Heart left ventricle (tissue), 16 donors: Measurements from ENCODE around the gene ALDH4A1. TPM values are rescaled to one million over a fixed set of nuclear protein-coding genes. Genes with fewer than 3 reads are reported as not detected.

Experiments
- ATAC-seq, 4 donors: fragments of 200-7000 bp; cut with Tn5 transposase; one replicate each; pipeline ENCODE4 v1.9.1; 2020 to 2022; ENCODE audit warnings: moderate library complexity in 4 of 4, mild to moderate bottlenecking in 3 of 4, moderate number of reproducible peaks in 1 of 4
- DNase-seq, 5 donors: peaks; one replicate each; pipeline ENCODE4 v3.0.0-alpha.2; 2020
- H3K27ac ChIP-seq, 12 donors: fragments of 200-600 bp; sonication (generic) in 4 of 12; one replicate each; pipeline versions ENCODE4 v1.5.0 to v1.8.0; 2016 to 2022; ENCODE audit warnings: mild to moderate bottlenecking in 2 of 12
- H3K27me3 ChIP-seq, 9 donors: fragments of 200-600 bp; sonication (generic) in 2 of 9; one replicate each; pipeline versions ENCODE4 v1.5.1 to v1.8.0; 2016 to 2022; ENCODE audit warnings: mild to moderate bottlenecking in 3 of 9
- H3K36me3 ChIP-seq, 9 donors: fragments of 200-600 bp; sonication (generic) in 2 of 9; one replicate each; pipeline versions ENCODE4 v1.5.0 to v1.8.0; 2018 to 2022; ENCODE audit warnings: mild to moderate bottlenecking in 2 of 9
- H3K4me1 ChIP-seq, 12 donors: fragments of 200-600 bp; sonication (generic) in 4 of 12; one replicate each; pipeline versions ENCODE4 v1.5.0 to v1.8.0; 2016 to 2022; ENCODE audit warnings: mild to moderate bottlenecking in 3 of 12
- H3K4me3 ChIP-seq, 12 donors: fragments of 200-600 bp; sonication (generic) in 4 of 12; one replicate each; pipeline versions ENCODE4 v1.5.0 to v1.8.0; 2017 to 2022; ENCODE audit warnings: mild to moderate bottlenecking in 9 of 12, moderate library complexity in 4 of 12
- H3K9me3 ChIP-seq, 12 donors: fragments of 200-600 bp; sonication (generic) in 4 of 12; one replicate each; pipeline versions ENCODE4 v1.5.0 to v1.8.0; 2016 to 2022; ENCODE audit warnings: mild to moderate bottlenecking in 1 of 12
- POLR2A ChIP-seq, 2 donors: fragments of 450-650 bp; IDR thresholded peaks; one replicate each; pipeline ENCODE4 v1.6.1; 2017; ENCODE audit warnings: antibody characterized with exemption in 2 of 2, mild to moderate bottlenecking in 2 of 2, moderate library complexity in 2 of 2
- WGBS, 4 donors: extraction: QIAGEN DNeasy Blood & Tissue Kit in 2 of 4; methylation state at CpG; one replicate each; pipeline versions ENCODE4 v1.1.5 to v1.1.7; 2013 to 2018; 5-methylcytosine and 5-hydroxymethylcytosine counted together
- intact Hi-C, 10 donors: fragments of 100-400 bp; cut with DNase I; formaldehyde crosslinking; loops; one replicate each; pipeline versions ENCODE4 v1.11.1 to v1.14.2; 2022
- polyA plus RNA-seq, 2 donors: library from polyadenylated mRNA; stranded (reverse); fragments of 200-250 nt; gene quantifications; one replicate each; pipeline ENCODE4 v1.2.3, GENCODE V29; 2013
- total RNA-seq, 9 donors: library from RNA; depleted of rRNA in 2 of 9; stranded (reverse); fragments of >200 nt in 2 of 9; fragmentation: NEBNext Ultra II Directional in 3 of 9; extraction: Animal tissue kit (Norgen Biotek cat#: 25700) in 3 of 9; gene quantifications; one replicate each; pipeline versions ENCODE4 v1.1.0 to v1.2.4, GENCODE V29; 2016 to 2023
- TF ChIP-seq, protein P1 (sequence below), 12 donors: fragments of 200-600 bp; sonication (generic) in 4 of 12; IDR thresholded peaks; one replicate each; pipeline versions ENCODE4 v1.5.0 to v1.8.0; 2018 to 2022; ENCODE audit warnings: antibody characterized with exemption in 12 of 12, mild to moderate bottlenecking in 5 of 12
- donor health status: ischemic (EF 13 %, LVEDD 7.1; RV severe dilation, severe dysfunction).
- donor health status: healthy with polysubstance abuse.
- donor health status: DM: no; HTN: yes; CAD: no.
- donor health status: DM: no; HTN: no; CAD: no.
- donor health status: ischemic (EF 25% LVEDD 6.9; RV normal size, moderate dysfunction).
- donor health status: ischemic (EF 25% LVEDD 5.7; RV mildly dilated, moderate dysfunction).
- donor health status: healthy.
- donor health status: DM: yes; HTN: yes; CAD: no.
- donor health status: ischemic (EF 35%, LVEDD 5.7; RV mildly dilated, moderate dysfunction).
- donor health status: nonischemic (EF 11% LVEDD 7.7; RV severe dilation, severe dysfunction).
- donor health status: DM: yes; HTN: yes; CAD: no.
- donor health status: PGD.
- donor health status: ischemic (EF 29% LVEDD 5.4; RV normal size, mild dysfunction).
- donor health status: nonischemic (EF 23%, LVEDD 6.1; RV moderate dilation, normal function).

Gene ALDH4A1
- total and polyA plus RNA-seq, 11 donors = 20.8 to 57.6 (median 30.6) TPM

DNA sequence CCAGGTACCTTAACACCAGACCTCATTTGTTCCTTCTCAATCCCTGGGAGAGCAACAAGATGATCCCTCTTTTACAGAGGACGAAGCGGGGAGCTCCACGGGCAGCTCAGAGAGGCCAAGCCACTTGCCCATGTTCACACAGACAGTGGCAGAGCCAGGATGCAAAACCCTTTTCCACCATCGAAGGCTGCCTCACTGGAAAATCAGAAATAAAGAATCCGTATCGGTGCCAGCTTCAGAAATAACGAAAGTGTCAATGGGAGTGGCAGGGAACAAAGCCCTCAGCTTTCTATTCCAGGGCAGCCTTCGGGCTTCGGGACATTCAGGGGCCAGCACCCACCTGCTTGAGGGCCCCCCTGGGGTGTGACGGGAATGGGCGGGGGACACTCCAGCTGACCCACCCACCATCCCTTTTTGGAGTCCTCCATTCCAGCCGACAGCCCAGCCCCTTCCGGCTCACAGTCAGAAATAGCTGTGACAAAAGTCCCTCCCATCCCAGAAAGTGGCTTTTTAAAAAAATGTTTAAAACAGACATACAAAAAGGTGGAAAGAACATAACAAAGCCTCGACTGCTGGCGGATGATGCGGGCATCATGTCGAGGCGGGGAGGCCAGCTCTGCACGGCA lies 48.2 kb upstream of the ALDH4A1 start:
- TF ChIP-seq, protein P1, sequence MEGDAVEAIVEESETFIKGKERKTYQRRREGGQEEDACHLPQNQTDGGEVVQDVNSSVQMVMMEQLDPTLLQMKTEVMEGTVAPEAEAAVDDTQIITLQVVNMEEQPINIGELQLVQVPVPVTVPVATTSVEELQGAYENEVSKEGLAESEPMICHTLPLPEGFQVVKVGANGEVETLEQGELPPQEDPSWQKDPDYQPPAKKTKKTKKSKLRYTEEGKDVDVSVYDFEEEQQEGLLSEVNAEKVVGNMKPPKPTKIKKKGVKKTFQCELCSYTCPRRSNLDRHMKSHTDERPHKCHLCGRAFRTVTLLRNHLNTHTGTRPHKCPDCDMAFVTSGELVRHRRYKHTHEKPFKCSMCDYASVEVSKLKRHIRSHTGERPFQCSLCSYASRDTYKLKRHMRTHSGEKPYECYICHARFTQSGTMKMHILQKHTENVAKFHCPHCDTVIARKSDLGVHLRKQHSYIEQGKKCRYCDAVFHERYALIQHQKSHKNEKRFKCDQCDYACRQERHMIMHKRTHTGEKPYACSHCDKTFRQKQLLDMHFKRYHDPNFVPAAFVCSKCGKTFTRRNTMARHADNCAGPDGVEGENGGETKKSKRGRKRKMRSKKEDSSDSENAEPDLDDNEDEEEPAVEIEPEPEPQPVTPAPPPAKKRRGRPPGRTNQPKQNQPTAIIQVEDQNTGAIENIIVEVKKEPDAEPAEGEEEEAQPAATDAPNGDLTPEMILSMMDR (IDR thresholded peaks at IDR 0.05) = peak in 1 of 12 donors; percentile 3
- peak in 1 of 2 donors; percentile 38 for TF ChIP-seq POLR2A (IDR thresholded peaks at IDR 0.05)
- ATAC-seq (peak; percentile 66 to 85 (median 67)), DNase-seq (peak; percentile 72 to 80 (median 80))
- H3K4me1 ChIP-seq = peaks cover under 1 to 89% (median 69%) of the 10 kb centered on the region in 12 donors
- intact Hi-C loops = loop anchor here in 6 of 10 donors (2.0 to 10.0 kb wide), 6 partner anchors 28 to 104 kb away; partner anchors contain the start of gene ALDH4A1 (in 1 of the 6)
- no peaks in the 10 kb centered on the region for H3K9me3 ChIP-seq
- H3K4me3 ChIP-seq = peak overlapping the region in 11 of 12 donors; percentile 7 to 61 (median 48)
- peak overlapping the region; percentile 69 to 96 (median 88) for H3K27ac ChIP-seq
- WGBS, 4 donors = 33 to 50% (median 39%) methylated on average over 19 of the region's 19 CpGs
- no peaks in the 10 kb centered on the region for H3K36me3 ChIP-seq
- H3K27me3 ChIP-seq = no peaks in the 10 kb centered on the region

- 24 to 42% (median 33%) methylated on average over 21 to 22 of the region's 22 CpGs for WGBS, 4 donors
- H3K27me3 ChIP-seq = no peaks in the 10 kb centered on the region
- peak overlapping the region; percentile 69 to 96 (median 88) for H3K27ac ChIP-seq
- TF ChIP-seq, protein P1 (IDR thresholded peaks at IDR 0.05) = peak in 4 of 12 donors; percentile 9 to 38 (median 27)
- TF ChIP-seq POLR2A (IDR thresholded peaks at IDR 0.05) = no peak
- intact Hi-C loops = loop anchor here in 6 of 10 donors (2.0 to 10.0 kb wide), 6 partner anchors 27 to 105 kb away; partner anchors contain the start of gene ALDH4A1 (in 1 of the 6)
- H3K4me3 ChIP-seq = peak overlapping the region in 11 of 12 donors; percentile 7 to 61 (median 48)
- no peaks in the 10 kb centered on the region for H3K36me3 ChIP-seq
- H3K9me3 ChIP-seq = no peaks in the 10 kb centered on the region
- ATAC-seq (peak in 3 of 4 donors; percentile 21 to 52 (median 32)), DNase-seq (peak in 2 of 5 donors; percentile 44 to 71)
- H3K4me1 ChIP-seq = peaks cover 5 to 96% (median 69%) of the 10 kb centered on the region in 12 donors
Measured at GRCh38 chr1:18949686-18950400, 47.5 kb upstream of the ALDH4A1 start.

DNA sequence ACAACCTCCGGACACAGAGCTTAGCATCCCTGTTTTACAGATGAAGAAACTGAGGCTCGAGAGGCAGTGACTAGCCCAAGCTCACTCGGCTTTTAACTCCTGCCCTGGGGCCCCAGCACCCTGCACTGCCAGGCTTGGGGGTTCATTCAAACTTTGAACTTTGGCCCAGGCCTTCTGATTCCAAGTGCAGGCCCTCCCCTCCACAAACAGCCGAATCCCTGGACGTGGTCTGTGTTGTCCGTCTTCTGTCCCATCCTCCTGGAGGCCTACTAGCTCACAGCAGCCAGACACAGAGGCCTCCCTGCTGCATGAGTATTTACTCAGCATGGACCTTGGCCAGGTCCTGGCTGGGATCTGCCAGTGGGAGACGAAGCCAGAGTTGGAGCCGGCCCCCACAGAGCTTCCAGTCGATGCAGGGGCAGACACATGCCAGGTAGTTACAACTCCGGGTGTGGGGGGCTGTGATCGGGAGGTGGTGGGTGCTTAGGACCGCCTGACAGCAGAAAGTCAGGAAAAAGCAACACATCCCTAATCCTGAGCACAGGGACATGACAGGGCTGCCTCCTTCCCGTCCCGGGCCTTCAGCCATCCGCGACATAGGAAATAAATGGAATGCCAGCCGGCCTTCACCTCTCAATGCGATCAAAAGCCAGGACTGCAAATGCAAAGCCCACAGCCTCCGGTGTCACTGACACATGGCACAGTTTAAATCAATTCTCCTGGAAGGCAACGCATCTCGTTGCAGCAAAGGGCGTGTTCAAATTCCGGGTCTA lies 46.7 kb upstream of the ALDH4A1 start:
- TF ChIP-seq, protein P1 (IDR thresholded peaks at IDR 0.05) = no peak
- TF ChIP-seq POLR2A (IDR thresholded peaks at IDR 0.05) = no peak
- intact Hi-C loops = no loop called here
- Histone ChIP-seq H3K9me3 (no peaks in the 10 kb centered on the region), H3K4me3 (peak overlapping the region in 9 of 12 donors; percentile 27 to 61 (median 53)), H3K4me1 (peaks cover 5 to 99% (median 70%) of the 10 kb centered on the region in 12 donors), H3K27ac (peak overlapping the region in 11 of 12 donors; percentile 81 to 96 (median 88)), H3K36me3 (no peaks in the 10 kb centered on the region), H3K27me3 (no peaks in the 10 kb centered on the region)
- ATAC-seq (peak in 3 of 4 donors; percentile 9 to 61 (median 35)), DNase-seq (peak in 2 of 5 donors; percentile 65 to 79)
- 45 to 64% (median 51%) methylated on average over 18 to 23 of the region's 23 CpGs for WGBS, 4 donors
